Measurements from ENCODE around the gene PGM2.
"Not testable (repeated sequence)": the region's sequence is repeated elsewhere in the genome, so short reads cannot be mapped to it uniquely, and the experiment has no call there.

PGM2 gene

DNA sequence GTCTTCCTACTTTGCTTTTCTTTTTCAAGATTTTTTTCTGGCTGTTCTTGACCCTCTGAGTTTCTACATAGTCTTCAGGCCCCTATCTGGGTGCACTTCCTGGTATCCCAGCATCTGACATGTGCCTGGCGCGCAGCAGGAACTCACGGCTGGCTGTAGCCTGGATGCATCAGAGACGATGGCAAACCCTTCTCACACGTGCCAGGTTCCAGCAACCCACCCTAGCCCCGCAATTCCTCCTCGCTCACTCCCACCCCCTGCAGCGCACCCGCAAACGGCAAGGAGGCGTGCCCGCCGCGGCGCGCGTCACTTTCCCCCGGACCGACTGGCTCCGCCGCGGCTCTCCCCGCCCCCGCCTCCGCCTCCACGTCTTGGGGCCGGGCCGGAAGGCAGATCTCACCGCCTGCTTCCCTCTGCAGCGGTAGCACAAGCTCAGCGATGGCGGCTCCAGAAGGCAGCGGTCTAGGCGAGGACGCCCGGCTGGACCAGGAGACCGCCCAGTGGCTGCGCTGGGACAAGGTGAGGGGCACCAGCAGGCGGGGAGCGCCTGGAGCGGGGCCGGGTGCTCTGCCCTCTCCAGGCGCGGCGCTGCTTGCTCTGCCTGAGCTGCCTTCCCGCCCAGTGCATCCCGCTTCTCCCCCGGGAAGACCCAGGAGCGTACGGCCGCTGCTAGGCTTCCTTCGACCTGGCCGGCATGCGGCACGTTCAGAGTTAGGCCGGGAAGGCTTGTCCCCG, at the start of gene PGM2:
PGM2 (plus strand) TSS at position 392 of the 735 bp plus-strand sequence; CDS start at position 439, 47 bp downstream.
- peak; percentile 90 for DNase-seq (ENCODE audit: low spot score)

DNA sequence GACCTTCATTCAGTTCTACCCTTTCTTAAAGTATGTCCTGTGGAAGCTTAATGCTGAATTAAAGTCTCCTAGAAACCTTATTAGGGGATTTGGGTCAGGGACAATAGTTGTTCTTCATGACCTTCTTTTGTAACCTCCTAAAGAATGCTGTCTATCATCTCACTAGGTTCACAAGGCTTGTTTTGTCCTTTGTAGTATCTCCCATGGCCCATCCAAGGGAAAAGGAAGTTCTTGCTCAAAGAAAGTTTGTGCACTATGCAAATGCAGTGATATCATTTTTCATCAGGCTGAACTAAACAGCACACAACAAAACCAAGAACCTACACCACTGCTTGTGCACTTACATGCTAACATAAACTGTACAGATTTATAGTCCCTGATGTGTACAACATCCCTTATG, 46.6 kb upstream of the PGM2 start:
- no peak for DNase-seq (ENCODE audit: low spot score)

DNA sequence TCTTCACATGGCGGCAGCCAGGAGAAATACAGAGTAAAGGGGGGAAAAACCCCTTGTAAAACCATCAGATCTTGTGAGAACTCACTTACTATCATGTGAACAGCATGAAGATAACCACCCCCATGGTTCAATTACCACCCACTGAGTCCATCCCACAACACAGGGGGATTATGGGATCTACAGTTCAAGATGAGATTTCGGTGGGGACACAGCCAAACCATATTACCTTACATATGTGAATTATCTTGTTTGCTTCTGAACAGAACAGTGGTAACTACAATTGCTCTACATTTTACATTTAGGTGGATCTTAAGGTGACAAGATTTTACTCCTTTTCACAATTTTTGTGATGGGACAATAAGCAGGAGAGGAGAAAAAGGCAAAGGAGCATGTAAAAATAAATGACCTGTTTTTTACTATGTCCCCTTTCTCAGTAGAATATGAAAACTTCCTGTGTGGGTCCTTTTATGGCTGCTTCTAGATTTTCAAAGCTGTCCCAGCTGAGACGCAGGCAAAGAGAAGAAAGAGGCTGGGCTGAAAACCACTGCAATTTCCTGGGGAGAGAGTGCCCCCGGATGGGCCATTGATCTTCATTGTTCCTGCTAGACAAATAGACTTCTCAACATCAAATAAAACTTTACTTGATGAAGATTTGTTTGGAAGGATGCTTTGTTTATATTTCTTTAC, 45.9 kb upstream of the PGM2 start:
- DNase-seq (ENCODE audit: low spot score), result peak; percentile 17

DNA sequence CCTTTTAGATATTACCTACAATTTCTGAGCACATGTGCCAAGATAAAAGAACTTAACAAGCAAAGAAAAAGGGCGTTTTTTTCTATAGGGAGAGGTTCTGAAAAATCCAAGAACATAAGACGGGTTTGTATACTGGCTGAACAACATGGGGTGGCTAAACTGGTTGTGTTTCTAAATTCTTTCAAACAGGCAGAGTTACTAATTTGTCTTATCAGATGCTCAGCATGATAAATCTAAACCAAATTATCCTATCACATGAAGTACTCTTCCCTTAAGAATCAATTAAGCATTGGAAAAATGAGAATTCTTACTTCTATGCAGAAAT, 45.4 kb upstream of the PGM2 start:
- no peak for DNase-seq (ENCODE audit: low spot score)

DNA sequence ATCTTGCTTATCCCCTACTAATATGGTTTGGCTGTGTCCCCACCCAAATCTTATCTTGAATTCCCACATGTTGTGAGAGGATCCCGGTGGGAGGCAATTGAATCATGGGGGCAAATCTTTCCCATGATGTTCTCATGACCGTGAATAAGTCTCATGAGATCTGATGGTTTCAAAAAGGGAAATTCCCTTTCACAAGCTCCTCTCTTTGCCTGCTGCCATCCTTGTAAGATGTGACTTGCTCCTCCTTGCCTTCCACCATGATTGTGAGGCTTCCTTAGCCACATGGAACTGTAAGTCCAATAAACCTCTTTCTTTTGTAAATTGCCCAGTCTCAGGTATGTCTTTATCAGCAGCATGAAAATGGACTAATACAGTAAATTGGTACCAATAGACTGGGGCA, 40.2 kb upstream of the PGM2 start:
- not testable (repeated sequence) for DNase-seq (ENCODE audit: low spot score)

DNA sequence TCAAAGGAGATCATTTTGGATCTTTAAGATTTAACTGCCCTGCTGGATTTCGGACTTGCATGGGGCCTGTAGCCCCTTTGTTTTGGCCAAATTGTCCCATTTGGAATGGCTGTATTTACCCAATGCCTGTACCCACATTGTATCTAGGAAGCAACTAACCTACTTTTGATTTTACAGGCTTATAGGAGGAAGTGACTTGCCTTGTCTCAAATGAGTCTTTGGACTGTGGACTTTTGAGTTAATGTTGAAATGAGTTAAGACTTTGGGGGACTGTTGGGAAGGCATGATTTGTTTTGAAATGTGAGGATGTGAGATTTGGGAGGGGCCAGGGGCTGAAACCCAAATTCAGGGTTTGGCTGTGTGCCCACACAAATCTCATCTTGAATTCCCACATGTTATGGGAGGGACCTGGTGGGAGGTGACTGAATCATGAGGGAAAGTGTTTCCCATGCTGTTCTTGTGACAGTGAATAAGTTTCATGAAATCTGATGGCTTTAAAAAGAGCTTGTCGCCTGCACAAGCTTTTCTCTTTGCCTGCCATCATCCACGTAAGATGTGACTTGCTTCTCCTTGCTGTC, 38.5 kb upstream of the PGM2 start:
- not testable (repeated sequence) for DNase-seq (ENCODE audit: low spot score)

DNA sequence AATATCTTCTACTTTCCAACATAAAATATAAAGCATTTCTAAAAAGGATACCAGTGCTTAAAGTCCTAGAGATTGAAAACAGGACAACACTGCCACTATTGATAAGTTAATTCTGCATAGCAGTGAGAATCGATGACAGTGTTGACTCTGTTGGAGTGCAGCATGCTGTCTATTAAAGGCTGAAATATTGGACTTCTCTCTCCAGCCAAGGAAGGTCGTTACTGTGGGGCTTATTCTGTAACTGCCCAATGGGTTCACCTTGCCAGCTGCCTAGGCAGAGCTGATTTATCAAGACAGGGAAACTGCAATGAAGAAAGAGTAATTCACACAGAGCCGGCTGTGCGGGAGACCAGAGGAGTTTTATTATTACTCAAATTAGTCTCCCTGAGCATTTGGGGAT, 37.7 kb upstream of the PGM2 start:
- no peak for DNase-seq (ENCODE audit: low spot score)

DNA sequence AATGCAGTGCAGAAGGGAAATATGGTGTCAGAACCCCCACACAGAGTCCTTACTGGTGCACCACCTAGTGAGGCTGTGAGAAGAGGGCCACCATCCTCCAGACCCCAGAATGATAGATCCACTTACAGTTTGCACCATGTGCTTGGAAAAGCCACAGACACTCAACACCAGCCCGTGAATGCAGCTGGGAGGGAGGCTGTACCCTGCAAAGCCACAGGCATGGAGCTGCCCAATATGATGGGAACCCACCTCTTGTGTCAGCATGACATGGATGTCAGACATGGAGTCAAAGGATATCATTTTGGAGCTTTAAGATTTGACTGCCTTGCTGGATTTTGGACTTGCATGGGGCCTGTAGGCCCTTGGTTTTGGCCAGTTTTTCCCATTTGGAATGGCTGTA, 34.2 kb upstream of the PGM2 start:
- no peak for DNase-seq (ENCODE audit: low spot score)

DNA sequence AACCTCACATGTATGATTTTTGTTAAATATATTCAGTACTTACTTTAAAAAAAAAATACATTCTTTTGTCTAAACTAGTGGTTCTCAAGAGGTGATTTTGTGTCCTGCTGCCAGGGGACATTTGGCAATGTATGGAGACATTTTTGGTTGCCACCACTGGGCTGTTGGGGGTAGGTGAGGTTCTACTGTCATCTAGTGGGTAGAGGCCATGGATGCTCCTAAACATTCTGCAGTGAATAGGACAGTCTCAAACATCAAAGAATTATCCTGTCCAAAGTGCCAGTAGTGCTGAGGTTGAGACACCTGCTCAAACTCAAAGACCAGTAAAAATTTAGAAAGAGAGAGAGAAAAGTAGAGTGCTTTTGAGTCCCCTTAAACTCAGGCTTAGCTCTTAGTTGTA, 32.9 kb upstream of the PGM2 start:
- peak; percentile 55 for DNase-seq (ENCODE audit: low spot score)

DNA sequence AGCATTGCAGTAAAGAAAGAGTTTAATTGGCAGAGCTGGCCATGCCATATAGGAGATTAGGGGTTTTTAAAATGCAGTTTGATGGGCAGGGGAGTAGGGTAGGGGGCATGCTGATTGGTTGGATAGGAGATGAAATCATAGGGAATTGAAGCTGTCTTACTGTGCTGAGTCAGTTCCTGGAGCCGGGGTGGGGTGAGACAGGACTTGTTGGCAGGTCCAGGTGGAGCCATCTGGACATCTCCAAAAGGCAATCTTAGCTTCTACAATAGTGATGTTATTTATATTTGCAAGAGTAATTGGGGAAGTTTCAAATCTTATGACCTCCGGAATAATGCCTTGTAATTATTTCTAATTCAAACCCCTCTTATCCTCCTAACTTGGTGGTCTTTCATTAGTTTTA, 32.4 kb upstream of the PGM2 start:
- no peak for DNase-seq (ENCODE audit: low spot score)

DNA sequence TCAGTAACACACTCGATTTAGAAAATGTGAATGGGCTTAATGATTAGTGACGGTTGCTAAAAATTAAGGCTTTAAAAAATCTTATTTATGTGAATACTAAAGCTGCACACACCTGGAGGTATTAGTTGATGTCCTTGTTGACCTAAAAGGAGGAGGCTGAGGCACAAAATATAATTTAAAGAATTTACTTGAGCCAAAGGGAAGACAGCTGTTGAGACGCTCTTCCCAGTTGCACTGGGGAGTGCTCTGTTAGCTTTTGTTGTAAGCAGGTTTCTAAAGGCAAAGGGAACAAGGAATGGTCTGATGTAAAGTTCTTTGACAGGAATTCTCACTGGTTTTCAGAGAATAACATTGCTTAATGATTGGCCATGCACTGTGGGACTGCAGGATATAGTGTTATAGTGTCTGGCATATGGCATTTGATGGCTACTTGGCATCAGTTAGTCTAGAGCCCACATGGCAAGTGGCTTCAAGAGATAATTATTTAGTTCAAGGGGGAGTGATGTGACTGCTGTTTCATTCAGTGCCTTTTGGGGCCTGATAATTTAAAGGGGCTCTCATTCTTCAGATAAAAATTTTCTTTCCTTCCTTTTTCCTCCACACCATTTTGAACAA, 30.8 kb upstream of the PGM2 start:
- DNase-seq (ENCODE audit: low spot score), result no peak

DNA sequence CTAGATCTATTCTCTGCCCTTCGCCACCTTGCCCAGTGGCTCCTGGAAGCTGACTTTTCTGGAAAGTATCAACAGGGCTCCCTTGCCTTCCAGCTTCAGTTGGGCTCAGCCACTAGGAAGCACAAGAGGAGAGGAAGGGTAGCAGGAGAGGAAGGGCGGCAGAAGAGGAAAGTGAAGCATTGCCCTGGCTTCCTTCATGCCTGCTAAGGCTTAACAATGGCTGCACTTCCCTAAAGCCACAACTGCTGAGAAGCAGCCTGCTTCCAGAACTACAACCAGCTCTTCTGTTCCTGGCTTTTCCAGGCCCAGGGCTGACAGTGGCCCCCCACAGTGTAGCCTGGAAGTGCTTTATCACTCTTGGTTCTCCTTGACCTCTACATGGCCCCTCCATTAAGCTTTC, 29.1 kb upstream of the PGM2 start:
- DNase-seq (ENCODE audit: low spot score), result no peak

DNA sequence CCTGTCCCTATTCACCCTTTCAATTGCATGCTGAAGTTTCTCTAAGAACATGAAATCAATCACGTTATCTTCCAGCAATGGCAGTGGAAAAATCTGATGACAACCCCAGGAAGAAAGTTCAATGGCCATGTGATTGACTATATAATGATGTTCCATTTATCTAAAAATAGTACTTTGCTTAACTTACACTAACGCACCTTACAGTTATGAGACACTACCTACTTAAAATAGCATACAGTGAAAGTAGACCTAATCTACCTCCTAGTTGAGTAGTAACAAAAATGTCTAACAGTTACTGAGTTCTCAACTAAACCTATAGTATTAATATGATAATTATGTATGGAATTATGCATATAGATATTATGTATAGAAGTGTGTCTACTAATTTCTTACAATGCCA, 28.6 kb upstream of the PGM2 start:
- no peak for DNase-seq (ENCODE audit: low spot score)

DNA sequence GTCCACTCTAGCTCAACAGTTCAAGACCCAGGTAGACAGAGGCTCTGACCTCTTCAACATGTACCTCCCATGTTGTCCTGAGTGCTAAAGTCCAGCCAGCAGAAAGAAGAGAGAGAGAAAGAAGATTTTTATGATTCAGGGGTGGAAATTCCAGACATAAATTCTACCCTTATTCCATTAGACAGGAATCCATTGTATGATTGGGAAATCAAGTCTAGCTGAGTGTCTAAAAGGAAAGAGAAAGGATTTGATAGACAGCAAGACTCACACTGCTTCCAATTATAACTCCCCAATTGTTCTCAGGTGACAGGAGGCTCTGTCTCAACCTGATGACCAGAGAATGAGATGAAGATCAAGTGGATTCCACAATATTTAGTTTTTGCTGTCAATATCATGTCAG, 27.9 kb upstream of the PGM2 start:
- DNase-seq (ENCODE audit: low spot score), result no peak

DNA sequence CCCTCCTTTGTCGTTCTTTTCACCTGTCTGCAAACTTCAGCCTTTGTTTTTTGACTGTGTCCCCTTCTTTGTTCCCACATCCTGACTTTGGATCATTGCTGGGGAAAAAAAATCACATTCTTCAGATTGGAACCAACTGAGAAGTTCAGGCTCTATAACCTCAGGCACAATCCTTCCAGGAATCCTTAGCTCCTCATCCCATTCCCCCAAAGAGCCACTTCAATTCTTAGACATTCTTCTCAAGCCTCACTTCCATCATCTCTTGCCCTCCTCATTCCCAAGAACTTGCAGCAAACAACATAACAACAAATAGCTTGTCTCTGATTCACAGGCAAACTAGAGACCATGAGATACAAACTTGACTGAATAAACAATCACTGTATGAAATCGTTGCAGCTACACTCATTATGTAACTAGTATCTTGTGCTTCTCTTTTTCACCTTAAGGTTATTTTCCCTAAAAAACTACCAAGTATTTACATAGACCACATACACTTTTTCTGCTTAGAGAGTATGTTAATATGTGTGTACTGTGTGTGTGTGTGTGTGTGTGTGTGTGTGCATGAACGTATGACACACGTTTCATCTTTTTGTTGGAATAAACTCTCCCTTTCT, 26.4 kb upstream of the PGM2 start:
- DNase-seq (ENCODE audit: low spot score), result no peak

DNA sequence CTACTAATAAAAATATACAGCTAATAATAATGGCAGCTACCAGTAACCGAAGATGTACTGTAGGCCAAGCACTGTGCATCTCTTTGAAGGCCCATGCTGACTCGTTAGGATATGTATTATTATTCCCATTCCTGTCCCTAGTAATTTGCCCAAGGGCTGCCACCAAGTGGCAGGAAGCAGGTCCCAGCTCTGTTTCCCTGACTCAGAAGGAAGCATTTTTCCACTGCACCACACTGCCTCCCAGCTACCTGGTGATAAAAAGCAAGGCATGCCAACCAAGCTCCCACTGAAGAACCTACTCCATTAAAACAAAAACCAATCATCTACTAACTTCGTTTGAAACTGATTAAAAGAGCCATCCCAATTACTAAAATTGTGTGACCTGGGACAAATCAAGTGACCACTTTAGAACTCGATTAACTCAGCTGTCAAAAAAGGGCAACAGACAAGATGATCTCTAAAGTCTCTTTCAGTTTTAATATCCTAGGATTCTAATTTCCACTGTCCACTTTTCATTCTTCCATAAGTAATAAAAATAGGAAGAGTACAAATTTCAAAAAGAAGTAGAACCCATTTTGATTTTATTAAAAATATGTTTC, 24.3 kb upstream of the PGM2 start:
- DNase-seq (ENCODE audit: low spot score), result no peak

DNA sequence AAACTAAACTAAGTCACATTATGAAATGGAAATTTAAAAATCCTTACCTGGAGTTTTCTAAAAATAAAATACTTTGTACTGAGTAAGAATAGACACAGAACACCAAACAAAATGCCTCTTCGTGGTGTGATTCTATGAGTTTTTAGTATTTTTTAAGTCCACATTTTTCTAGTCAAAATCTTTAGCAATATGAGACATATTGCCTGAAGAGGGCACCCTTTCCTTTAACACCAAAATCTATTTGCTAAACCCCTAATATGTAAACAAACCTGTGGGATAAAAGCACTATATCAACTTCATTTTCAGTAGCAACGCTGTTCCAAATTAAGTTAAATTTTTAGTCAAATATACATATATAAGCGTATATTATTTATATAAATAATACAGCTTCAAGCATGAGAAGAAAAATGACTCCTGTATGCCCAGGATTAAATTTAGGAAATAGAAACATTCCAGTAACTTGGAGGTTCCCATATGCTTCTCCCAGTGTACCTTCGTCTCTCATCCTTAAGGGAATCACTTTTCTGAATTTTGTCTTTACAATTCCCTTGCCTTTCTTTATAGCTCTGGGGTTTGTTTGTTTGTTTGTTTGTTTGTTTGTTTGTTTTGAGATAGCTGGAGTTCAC, 23.0 kb upstream of the PGM2 start:
- DNase-seq (ENCODE audit: low spot score), result peak; percentile 78

DNA sequence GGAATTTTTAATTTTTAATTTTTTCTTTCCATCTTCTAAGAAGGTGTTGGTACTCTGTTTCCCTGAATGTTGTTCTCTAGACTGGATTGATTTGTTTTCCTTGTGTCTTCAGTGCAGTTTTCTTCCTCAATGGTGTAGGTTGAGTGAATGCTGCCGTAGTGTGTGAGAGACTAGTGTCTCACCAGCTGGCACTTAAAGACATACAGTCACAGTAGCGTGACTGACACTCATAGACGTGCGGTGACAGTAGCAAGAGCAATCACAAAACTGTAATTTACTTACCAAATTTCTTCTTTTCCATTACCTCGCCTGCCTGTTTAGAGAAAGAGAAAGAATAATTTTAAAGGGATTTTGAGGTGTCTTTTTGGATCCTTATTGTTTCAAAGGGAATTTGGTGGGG, 21.4 kb upstream of the PGM2 start:
- DNase-seq (ENCODE audit: low spot score), result peak; percentile 61

DNA sequence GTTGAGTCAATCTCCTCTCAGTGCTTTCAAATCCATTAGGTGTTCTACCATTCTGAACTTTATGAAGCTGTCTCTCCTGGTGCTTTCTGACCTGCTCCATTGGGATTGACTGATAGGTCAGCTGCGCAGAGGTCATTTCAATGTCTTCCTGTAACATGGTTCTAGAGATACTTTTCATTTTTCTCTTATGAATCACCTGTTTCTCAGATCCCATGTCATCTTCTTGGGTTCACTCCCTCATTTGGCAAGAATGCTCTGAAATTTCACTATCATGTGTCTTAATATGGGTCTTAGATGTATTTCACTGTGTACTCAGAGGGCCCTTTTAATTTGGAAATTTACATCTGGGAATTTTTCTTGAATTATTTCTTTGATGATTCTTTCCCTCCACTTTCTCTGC, 13.8 kb upstream of the PGM2 start:
- DNase-seq (ENCODE audit: low spot score), result no peak

DNA sequence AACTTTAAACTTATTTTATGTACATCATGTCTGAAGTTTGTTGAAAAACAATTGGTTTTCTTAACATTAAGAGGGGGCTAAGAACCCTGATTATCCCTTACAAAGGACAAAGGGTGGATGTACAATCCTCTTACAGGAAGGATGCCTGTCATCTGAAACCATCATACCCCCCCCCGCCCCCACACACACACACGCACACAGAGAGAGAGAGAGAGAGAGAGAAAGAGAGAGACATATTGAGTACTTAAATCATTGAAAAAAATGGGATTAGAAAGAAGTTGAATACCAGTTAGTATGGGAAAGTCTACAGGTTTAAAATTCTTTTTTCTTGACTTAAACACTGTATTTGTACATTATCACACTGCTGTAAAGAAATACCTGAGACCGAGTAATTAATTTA, 10.9 kb upstream of the PGM2 start:
- no peak for DNase-seq (ENCODE audit: low spot score)

DNA sequence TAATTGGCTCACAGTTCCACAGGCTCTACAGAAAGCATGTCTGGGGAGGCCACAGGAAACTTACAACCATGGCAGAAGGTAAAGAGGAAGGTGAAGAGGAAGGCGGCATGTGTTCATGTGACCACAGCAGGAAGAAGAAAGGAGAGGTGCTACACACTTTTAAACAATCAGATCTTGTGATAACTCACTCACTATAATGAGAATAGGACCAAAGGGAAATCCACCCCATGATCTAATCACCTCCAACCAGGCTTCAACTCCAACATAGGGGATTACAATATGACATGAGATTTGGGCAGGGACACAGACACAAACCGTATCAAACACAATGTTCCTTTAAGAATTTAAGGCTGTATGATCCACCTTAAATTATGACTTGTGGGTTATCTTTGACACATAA, 10.5 kb upstream of the PGM2 start:
- DNase-seq (ENCODE audit: low spot score), result no peak

DNA sequence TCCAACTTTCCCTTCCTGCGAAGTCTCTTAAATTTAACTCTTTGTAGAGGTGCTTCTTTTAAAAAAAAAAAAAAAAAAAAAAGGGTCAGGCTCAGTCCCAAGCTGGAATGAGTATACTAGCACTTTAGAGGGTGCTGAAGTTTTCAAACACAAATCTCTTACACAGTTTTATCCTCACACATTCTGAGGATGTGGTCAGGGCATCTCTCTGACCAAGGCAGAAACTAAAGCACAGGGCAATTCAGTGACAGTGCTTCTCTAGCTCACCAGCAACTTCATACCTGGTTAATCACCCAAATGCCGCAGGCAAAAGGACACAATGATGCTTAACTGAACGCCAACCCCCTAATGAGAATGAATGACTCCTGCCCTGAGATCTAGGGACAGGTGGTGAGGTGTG, 9.8 kb upstream of the PGM2 start:
- DNase-seq (ENCODE audit: low spot score), result no peak

Data from NAMALWA (cell line).